Ishikawa (cell line): ENCODE results near the gene SLC22A31.

Experiments
- CREB1 ChIP-seq: IDR thresholded peaks from 2 replicates; pipeline ENCODE4 v1.6.1; 2012; ENCODE audit warnings: low read depth
- EGR1 ChIP-seq: IDR thresholded peaks from 2 replicates; pipeline ENCODE4 v1.6.1; 2012
- EP300 ChIP-seq: IDR thresholded peaks from 2 replicates; pipeline ENCODE4 v1.6.1; 2012; ENCODE audit warnings: borderline replicate concordance
- FOXM1 ChIP-seq: IDR thresholded peaks from 2 replicates; pipeline ENCODE4 v1.6.1; 2012; ENCODE audit warnings: low read depth, borderline replicate concordance
- NFIC ChIP-seq: IDR thresholded peaks from 2 replicates; pipeline ENCODE4 v1.6.1; 2012
- RAD21 ChIP-seq: IDR thresholded peaks from 2 replicates; pipeline ENCODE4 v1.6.1; 2012; ENCODE audit warnings: low read depth
- TAF1 ChIP-seq: IDR thresholded peaks from 2 replicates; pipeline ENCODE4 v1.6.1; 2012; ENCODE audit warnings: low read depth, mild to moderate bottlenecking
- TEAD4 ChIP-seq: IDR thresholded peaks from 2 replicates; pipeline ENCODE4 v1.6.1; 2012
- ZBTB7A ChIP-seq: IDR thresholded peaks from 2 replicates; pipeline ENCODE4 v1.6.1; 2012; ENCODE audit warnings: low read depth
- TF ChIP-seq, protein P1 (sequence below): IDR thresholded peaks from 2 replicates; pipeline ENCODE4 v1.6.1; 2012; ENCODE audit warnings: low read depth, mild to moderate bottlenecking
- TF ChIP-seq, protein P2 (sequence below): IDR thresholded peaks from 2 replicates; pipeline ENCODE4 v1.6.1; 2012

DNA sequence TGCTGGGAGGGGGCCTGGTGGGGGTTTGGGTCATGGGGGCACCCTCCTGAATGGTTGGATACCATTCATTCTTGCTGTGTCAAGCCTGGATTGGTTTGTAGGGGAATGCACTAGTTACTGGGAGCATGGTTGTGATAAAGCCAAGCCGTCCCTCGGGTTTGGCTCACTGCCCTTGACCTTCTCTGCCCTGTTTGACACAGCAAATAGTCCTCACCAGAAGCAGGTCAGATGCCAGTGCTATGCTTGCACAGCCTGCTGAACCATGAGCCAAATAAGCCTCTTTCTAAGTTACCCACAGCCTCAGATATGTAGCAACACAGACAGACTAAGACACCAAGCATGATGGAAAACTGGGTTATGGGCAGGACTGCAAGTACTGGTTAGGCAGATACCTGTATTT is 31.8 kb upstream of the SLC22A31 start:
- TF ChIP-seq RAD21 (no peak), CREB1 (no peak), FOXM1 (no peak), TAF1 (no peak), EP300 (no peak), NFIC (no peak), EGR1 (no peak), ZBTB7A (no peak), TEAD4 (no peak)
- TF ChIP-seq, protein P1, sequence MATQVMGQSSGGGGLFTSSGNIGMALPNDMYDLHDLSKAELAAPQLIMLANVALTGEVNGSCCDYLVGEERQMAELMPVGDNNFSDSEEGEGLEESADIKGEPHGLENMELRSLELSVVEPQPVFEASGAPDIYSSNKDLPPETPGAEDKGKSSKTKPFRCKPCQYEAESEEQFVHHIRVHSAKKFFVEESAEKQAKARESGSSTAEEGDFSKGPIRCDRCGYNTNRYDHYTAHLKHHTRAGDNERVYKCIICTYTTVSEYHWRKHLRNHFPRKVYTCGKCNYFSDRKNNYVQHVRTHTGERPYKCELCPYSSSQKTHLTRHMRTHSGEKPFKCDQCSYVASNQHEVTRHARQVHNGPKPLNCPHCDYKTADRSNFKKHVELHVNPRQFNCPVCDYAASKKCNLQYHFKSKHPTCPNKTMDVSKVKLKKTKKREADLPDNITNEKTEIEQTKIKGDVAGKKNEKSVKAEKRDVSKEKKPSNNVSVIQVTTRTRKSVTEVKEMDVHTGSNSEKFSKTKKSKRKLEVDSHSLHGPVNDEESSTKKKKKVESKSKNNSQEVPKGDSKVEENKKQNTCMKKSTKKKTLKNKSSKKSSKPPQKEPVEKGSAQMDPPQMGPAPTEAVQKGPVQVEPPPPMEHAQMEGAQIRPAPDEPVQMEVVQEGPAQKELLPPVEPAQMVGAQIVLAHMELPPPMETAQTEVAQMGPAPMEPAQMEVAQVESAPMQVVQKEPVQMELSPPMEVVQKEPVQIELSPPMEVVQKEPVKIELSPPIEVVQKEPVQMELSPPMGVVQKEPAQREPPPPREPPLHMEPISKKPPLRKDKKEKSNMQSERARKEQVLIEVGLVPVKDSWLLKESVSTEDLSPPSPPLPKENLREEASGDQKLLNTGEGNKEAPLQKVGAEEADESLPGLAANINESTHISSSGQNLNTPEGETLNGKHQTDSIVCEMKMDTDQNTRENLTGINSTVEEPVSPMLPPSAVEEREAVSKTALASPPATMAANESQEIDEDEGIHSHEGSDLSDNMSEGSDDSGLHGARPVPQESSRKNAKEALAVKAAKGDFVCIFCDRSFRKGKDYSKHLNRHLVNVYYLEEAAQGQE: no peak
- TF ChIP-seq, protein P2, sequence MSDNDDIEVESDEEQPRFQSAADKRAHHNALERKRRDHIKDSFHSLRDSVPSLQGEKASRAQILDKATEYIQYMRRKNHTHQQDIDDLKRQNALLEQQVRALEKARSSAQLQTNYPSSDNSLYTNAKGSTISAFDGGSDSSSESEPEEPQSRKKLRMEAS: no peak
